KBM-7 (cell line): Measurements from ENCODE around the gene HDC.

Experiments used
- DNase-seq: peaks from one replicate; pipeline ENCODE4 v3.0.0-alpha.2; 2015
- in situ Hi-C: fragments of 300-500 bp; cut with MboI; formaldehyde crosslinking; loops from 2 replicates; pipeline ENCODE4 v1.14.3; 2020; ENCODE audit warnings: low sequenced_read_pairs, low pct_unique_long_range_greater_than_20kb, mixed read lengths

The HDC gene

DNA sequence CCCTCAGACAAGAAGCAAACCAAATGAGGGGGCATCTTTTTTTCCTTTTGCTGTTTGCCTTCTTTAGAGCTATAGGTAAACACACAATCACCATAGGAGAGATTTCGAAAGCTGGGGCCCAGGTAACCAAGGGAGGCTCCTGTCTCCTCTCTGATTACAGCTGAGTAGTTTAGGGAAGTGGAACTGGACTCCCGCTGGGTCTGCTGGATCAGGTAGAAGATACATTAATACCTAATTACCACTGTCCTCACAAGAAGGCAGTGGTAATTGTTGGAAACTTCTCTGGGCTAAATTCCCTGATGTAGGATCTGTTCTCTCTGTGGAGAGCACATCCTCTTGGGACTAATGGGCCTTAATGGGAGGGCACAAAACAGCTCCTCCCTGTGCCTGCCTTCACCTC, 32.7 kb downstream of the HDC start:
- DNase-seq, result no peak
- in situ Hi-C loops, result no loop called here

DNA sequence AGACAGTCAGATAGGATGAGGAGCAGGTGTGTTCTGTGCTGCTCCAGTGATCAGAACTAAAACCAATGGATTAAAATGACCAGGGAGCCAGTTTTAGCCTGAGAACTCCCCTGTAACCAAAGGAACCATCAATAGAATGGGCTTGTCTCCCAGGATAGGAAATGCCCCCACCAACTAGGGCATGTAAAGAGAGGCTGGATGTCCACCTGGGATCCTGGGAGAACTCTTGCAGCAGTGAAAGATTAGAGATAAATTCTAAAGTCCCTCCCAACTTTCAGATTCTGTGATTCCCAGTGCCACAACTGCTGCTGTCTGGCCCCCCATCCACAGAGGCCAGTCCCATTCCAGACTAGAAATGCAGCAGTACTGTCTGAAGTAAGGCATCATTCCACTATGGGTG, 33.8 kb downstream of the HDC start:
- DNase-seq, result no peak

DNA sequence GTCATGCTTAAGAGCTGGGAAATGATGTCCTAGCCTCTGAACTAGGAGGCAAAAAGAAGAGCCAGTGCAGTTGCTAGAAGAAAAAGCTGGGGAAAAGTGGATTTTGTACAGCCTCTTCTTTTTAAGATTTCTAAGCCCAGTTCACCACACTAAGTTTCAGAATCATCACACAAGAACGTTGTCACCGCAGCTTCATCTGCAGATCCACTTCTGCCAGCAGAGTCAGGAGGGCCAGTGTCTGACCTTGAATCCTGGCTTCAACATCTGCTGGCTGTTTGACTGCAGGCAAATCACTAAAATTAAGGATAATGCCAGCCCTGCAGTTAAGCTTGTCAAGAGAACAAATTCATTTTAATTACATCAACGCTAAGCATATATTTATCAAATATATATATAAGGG, 36.2 kb downstream of the HDC start:
- in situ Hi-C loops, result no loop called here
- no peak for DNase-seq

More for the DNA sequence above, 33.8 kb downstream of the HDC start:
- in situ Hi-C loops, result no loop called here

DNA sequence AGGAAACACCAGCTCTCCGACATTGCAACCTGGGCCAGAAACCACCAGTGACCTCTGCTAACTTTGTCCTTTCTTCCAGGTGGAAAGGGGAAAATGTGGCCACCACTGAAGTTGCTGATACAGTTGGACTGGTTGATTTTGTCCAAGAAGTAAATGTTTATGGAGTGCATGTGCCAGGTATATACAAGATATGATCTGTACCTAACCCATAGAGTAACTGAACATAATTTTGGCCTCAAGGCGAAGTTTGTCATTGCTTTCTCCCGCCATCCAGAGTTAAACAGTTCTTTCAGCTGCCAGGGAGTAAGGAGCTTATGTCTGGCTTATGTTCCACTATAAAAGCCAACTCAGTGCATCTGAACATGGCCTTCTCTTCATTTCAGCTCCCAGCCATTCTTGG, 36.7 kb downstream of the HDC start:
- DNase-seq, result no peak
- in situ Hi-C loops, result no loop called here

DNA sequence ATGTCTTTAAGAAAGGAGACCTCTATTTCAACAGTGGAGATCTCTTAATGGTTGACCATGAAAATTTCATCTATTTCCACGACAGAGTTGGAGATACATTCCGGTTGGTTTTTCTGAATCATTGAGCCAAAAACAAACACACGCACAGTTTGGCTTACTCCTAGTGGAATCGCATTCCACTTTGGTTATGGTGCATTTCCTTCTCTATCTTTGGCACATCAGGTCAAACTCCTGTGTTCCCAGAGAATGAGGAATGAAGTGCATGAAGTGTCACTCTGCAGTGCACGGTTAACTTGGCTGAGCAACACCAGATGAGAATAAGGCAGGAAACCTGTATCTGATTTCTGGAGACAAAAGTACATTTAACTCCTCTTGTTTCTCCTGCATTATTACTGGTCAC, 38.5 kb downstream of the HDC start:
- no peak for DNase-seq
- in situ Hi-C loops, result no loop called here

DNA sequence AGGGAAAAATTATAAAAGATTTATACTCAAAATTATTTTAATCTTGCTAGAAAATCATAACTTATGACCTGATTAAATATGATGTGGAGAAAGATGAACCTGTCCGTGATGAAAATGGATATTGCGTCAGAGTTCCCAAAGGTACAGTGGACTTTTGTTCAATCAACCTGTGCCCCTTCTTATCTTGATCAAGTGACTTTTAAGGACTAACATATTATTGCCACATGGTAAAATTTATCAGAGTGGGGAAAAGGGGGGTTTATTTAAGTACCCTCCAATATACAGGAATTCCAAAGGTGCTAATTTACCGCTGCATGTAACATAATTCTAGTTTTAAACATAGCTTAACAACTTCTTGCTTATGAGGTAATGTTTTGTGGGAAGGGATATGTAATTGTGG, 39.6 kb downstream of the HDC start:
- no peak for DNase-seq
- in situ Hi-C loops, result no loop called here

DNA sequence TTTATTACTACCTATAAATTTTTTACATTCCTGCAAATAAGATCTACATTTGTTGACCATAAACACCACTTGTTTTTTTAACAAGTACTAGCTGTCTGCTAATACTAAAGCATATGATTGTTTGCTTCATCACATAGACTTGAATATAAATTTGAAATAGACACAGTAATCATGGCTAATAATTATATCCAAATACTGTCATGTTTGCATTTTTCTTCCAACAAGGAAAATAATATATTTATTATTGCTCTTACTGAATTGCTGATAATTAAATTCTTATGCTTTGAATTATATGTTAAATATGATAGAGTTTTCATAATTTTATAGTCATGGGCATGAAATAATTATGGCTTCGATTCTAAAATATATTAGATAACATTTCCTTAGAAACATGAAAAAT, 40.5 kb downstream of the HDC start:
- in situ Hi-C loops, result no loop called here

DNA sequence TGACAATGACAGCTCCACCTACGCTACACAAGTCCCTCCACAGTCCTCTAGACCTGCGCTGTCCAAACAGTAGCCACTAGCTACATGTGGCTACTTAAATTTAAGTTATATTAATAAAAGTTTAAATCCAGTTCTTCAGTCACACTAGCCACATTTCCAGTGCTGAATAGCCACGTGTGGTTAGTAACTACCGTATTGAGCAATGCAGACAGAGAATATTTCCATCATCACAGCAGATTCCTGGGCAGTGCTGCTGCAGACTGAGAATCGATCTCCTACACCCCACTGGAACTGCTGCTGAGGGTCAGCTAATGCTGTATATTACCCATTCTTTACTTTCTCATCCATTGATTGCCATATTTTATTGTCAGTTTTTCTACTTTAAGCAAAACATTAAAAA, 40.9 kb downstream of the HDC start:
- in situ Hi-C loops, result no loop called here
- DNase-seq, result no peak

More for the DNA sequence above, 40.5 kb downstream of the HDC start:
- DNase-seq, result no peak

DNA sequence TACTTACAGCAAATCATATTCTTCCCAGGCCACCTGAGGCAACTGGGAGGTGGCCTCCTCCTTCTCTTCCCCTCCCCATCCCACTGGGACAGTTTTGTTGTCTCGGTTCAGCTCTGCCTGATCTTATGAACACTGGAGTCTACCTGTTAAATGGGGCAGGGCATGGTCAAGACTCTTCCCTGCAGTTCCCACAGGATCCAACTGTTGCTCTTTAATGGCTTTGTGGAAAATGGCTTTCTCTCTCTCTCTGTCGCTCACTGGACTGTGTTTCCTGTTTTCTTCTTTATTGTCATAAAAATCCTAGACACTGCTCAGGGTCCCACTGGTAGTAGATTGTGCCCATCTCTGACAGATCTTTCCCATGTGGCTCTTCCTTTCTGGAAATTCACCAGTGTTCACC, 43.3 kb downstream of the HDC start:
- no peak for DNase-seq
- in situ Hi-C loops, result no loop called here

DNA sequence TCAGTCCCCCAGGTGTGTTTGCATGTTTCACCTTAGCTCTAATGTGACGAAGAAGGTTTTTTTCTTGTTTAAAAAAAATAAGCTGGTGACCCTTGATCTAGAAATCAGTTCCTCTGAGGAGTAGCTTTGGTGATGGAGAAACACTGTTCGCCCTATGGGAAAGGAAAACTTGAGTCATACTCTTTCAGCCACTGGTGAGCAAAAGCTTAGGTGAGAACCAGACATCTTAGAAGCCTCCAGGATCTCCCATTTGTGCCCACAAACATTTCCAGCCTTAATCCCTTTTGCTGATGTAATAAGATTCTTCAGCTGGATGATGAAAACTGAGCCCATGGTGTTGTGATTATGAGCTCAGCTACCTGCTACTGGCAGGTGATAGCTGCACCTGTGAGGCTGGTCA, 45.7 kb downstream of the HDC start:
- DNase-seq, result no peak

DNA sequence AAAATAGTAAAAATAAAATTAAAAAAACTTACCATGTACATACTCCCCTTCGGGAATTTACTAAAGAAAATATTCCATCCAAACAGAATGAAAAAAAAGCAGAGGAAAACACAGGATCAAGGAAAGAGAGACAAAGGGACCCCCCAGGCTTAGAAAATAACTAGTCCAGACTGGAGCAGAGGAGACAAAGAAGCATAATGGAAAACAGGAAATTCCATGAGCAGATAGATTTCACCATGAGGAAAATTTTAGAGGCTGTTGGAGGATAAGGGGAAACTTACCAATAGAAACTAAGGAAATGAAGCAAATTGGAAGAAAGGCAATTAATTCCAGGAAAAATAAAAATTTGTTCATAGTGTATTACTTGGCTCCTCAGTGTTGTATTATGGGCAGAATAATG, 46.8 kb downstream of the HDC start:
- in situ Hi-C loops, result no loop called here
- DNase-seq, result no peak

More for the DNA sequence above, 45.7 kb downstream of the HDC start:
- in situ Hi-C loops, result no loop called here

DNA sequence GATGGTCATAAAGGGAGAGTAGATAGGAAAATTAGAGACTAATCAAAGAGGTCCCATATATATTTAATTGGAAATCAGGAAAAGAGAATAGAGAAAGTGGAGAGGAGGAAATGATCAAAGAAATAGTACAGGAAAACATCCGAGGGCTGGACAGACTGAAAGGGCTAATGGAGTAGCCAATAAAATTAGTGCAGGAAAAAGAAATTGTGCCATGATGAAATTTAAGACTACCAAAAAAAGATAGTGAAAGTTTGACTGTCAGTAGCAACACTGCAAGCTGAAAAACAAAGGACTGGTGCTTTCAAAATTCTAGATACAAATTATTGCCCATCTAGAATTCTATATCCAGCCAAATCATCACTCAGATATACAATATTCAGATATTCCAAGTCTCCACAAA, 47.2 kb downstream of the HDC start:
- no peak for DNase-seq
- in situ Hi-C loops, result no loop called here

DNA sequence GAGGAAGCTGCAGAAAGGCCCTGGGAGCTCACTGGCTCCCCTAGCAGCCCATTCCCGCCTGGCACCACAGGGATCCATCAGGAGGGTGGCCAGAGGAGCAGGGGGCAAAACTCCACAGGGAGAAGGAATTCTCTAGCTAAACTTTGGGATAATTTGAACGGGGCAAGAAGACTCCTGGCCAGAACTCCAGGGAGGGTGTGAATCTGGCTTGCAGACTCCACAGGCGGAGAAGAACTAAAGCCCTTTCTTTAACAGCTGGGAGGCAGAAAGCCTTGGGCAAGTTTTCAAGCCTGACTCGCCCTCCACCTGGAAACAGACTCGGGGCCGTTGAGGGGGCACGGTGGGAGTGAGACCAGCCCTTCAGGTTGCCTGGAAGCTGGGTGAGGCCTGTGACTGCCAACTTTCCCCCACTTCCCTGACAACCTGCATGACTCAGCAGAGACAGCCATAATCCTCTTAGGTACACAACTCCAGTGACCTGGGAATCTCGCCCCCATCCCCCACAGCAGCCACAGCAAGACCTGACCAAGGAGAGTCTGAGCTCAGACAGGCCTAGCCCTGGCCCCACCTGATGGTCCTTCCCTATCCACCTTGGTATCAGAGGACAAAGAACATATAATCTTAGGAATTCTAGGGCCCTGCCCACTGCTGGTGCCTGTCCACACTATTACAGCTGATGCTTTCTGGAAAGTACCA, 54.9 kb downstream of the HDC start:
- DNase-seq, result no peak
- in situ Hi-C loops, result no loop called here

DNA sequence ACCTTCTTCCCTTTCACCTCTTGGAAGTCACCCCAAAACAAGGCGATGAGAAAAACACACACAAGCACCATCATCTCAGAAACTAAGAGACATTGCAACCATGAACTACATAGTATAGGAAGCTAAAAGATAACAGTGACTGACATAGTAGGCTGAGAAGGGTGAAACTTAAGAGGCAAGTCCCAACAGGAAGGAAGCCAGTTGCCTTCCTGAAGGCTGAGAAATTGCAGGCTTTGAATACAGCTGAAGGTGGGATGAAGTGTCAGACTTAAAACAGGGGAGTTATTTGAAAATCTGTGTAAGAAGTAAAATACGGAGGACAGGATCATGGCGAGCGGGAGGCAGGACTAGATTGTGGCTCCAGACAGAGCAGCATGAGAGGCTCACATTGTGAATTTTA, 55.7 kb downstream of the HDC start:
- DNase-seq, result no peak
- in situ Hi-C loops, result no loop called here

DNA sequence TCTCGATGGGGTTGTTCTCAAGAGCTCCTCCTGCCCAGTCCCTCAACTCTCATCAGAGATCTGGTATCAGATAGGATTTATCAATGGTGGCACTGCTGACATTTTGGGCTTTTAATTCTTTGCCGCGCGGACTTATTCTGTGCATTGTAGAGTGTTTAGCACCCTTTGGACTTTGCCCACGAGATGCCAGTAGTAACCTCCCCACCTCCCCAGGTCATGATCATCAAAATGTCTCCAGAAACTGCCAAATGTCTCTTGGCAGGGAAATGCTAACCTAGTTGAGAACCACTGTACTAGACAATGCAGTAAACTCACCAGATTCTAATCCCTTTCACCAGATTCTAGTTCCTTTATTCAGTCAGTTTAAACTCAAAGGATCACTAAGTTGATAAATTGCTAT, 59.5 kb downstream of the HDC start:
- in situ Hi-C loops, result no loop called here
- DNase-seq, result no peak

DNA sequence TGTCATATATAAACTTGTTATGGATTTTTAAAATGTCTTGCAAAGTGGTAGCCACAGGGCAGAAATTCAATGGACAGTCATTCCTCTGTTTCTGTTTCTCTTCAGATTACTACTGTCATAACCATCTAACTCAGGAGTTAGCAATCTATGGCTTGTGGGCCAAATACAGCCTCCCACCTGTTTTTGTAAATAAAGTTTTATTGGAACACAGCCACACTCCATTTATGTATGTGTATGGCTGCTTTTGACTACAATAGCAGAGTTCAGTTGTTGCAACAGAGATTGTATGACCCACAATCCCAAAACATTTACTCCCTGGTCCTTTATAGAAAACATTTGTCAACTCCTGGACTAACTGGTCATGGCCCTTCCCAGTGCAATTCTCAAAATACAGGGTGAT, 63.5 kb downstream of the HDC start:
- in situ Hi-C loops, result no loop called here
- no peak for DNase-seq

DNA sequence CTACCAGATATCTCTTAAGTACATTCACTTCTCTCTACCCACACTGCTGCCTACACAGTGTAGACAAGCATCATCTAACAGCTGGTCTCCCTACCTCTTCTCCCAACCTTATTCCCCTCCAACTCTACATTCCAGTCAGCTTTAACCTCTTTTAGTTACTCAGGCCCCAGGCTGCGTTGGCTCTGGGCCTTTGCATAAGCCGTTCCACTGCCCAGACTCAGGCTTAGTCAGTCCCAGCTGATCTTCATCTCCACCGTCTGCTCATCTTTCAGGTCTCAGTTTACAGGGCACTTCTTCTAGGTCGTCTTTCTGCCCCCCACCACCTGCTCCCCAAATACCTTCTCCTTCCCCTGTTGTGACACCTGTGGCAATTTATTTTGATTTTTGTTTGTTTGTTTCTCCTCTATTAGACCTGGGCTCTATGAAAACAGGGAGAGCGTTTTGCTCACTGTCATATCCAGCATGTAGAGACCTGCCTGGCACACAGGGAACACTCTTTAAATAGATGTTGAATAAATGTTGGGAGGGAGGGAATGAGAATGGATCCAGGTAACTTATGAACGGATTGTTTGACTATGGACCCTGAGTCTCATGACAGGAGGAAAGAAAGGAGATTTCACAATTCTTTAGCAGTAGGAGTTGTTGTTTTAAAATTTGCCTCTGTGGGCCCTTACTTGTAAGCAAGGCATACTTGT, 72.5 kb downstream of the HDC start:
- DNase-seq, result no peak
- in situ Hi-C loops, result no loop called here

DNA sequence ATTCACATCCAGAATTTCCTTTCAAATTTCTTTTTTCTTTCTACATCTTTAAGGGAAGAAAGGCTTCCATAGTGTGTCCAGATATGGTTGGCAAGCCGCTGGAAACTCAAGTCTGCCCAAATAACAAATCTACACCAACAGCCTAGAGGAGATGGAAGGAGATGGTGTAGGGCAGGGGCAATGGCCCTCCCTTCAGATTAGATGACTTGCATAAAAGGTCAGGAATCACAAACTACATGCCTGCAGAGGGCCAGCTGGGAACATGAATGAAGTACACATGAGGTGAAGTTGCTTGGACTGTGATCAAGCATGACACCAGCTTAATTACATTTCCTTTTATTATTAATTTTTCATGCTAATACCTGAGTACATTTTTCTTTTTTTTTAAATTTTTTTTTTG, 73.4 kb downstream of the HDC start:
- in situ Hi-C loops, result no loop called here
- no peak for DNase-seq
